Measurements from ENCODE around the gene ALG1.
"Not testable (repeated sequence)": the region's sequence is repeated elsewhere in the genome, so short reads cannot be mapped to it uniquely, and the experiment has no call there.

Gene ALG1

DNA sequence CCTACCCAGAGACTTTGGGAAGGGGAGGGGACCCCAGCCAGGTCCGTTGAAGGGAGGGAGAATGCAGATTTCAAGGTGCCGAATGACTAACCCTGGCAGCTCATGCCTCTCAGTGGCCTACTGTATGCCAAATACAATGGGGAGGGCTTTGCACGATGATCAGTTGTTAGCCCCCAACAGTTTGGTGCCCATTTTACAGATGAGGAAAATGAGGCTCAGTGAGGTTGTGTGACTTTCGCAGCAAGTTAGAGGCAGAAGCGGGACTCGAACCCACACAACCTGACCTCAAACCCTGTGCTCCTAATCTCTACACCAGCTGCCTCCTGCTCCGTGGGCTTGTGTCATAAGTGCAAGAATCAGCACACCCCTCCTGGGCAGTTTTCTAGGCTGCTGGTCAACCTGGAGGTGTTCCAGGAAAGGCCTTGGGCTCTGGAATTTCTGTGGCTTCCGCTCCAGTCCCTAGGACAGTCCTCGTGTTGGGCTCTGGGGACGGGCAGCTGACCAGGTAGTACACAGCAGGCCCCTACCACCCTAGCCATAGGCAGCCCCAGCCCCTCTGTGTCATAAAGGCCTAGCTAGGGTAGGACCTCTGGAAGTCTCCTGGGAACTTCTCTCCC, 26.0 kb upstream of the ALG1 start:
- no peak for DNase-seq

DNA sequence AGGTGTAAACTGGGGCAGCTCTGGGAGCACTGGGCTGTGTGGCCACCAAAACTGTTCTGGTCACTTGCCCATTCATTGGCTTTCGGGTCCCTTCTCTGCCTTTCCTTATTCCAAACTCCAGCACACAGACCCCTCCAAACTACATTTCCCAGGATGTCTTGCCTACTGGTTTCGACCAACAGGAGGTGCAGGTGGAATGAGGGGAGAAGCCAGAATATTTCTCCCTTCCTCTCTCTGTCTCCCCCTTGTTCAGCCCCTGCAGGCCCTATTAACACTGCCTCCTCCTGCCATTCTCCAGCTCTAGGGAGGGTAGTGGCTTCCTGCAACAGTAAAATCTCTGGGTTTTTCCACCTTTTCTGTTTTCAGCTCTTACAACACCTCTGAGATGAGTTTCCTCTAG, 24.7 kb upstream of the ALG1 start:
- DNase-seq = no peak

DNA sequence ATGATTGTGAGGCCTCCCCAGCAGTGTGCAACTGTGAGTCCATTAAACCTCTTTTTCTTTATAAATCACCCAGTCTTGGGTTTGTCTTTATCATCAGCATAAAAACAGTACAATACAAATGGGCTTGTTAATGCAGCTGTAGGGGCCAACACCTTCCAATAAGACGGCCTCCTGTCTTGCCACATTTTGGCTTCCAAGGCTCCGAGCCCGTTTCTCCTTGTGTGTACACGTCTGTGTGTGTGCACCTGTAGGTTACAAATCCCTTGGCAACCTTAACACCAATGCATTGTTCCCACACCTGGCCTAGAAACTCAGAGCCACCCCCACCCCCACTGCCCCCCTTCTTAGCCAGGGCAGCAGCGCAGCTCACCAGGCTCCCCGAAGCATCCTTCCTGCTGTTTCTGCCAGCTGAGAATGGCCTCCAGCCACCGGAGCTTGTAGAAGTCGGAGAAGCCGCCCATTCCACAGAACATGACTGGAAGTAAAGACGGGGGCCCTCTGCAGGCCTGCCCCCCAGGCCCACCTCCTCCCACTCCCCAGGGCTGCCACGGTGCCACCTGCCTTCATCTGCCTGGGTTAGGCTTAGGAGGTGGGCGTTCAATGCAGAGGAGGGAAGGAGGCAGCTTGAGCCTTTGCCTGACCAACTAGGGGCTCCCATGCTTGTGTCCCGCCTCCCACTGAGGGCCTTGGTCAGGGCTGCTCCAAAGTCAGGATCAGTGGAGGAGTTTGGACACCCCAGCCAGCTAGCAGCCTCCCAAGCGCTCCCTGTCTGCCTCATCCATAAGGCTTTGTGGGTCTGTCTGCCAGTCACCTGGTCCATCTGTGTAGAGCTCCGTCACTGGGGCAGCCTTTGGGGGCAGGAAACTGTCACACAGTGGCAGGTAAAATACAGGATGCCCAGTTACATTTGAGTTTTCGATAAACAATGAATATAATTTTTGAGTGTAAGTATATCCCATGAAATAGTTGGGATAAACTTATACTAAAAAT, 16.5 kb upstream of the ALG1 start:
- no peak for DNase-seq

DNA sequence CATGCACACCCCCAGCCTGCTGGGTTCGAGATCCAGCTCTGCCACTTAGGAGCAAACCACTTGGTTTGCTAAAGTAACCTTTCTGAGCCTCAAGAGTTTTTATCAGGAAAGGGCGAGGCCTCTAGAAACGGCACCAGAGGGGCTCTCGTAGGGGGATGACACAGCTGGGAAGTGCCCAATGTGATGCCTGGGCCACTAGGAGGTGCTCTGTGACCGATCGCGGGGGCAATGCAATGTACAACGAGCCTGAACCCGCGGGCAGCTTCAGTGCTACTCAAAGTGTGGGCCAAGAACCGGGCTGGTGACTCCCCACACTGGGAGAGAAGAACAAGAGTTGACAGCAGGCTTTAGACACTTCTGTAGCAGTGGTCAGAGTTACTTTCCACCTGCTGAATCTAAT, 15.3 kb upstream of the ALG1 start:
- DNase-seq = peak; percentile 16

DNA sequence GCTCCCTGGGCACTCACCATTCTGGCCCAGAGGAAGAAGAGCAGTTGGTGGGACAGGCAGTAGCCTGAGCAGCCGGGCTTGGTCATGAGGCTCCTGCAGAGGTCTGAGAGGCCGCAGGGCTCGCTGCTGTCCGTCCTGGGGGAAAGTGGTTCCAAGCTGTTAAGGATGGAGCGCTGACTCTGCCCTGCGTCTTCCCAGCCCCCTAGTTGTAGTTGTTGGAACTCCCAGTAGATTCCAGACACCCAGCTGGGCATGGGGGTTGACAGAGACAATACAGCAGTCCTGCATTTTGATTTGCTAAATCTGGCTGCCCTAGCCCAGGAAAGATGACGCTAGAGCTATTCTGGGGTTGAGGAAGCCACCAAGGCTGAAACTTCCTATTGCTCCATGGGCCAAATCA, 13.2 kb upstream of the ALG1 start:
- no peak for DNase-seq

DNA sequence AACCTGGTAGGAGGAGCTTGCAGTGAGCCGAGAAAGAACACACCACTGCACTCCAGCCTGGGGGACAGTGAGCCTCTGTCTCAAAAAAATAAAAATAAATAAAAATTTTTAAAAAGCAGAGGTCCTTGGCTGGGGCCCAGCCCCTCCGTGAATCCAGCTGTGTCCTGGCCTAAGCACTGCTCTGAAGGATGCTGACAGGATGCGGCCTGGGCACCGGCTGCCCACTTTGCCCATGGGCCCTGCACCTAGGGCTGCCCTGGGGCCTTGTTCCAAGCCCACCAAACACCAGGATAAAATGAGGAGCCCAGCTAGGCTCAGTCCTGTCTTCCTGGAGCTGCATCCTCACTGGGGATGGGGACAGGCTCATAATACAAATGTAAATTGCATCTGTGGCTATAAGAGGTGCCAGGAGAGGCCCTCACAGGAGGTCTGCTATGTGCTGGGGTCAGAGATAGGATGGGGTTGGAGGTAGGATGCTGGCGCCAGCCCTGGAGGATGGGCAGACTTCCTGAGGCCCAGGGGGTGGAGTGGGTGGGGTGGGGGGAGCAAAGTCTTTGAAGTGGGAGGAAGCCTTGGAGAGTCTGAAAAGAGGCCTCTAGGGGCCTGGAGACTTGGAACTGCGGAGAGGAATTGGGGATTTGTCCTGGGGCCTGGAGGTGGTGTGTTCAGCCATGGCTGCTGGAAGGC, 12.1 kb upstream of the ALG1 start:
- DNase-seq = no peak

DNA sequence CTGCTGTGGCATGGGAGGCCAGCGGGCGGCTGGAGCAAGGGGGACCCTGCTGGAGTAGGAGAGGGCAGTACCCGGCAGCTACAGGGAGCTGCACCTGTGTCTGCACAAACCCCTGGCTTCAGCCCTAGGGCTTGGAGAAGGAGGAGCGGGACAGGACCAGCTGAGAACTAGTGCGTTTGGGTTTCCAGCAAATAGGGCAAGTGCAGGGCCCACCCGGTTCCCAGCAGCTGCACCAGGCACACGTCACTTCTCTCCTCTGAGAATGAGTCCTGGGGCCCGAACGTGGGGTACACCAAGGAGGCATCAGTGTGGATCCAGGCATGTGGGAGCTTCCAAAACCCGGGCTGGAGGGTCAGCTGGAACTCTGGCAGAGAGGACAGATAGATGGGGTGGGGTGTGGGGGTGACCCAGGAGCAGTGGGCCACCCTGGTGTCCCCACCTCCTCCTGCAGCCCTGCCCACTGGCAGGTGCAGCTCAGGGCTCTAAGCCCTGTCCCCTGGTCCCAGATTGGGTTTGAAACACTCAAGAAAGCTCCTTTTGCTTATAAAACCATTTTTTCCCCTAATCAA, 11.5 kb upstream of the ALG1 start:
- no peak for DNase-seq

DNA sequence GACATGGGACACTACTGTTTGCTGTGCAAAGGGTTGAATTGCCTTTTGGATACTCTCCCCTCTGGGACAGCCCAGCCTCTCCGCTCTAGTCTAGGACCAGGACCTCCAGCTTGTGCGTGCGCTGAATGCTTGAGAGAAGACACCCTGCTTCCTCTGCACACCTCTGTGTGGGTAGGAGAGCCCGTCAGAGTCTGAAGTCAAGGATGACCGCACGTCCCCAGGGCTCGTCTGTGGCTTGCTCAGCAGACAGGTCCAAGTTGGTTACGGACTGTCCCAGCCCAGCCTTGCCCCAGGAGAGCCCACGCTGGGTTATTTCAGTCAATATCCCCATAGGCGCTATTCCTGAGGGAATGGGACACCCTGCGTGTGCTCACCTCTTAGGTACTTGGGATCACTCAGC, 9.6 kb upstream of the ALG1 start:
- no peak for DNase-seq

DNA sequence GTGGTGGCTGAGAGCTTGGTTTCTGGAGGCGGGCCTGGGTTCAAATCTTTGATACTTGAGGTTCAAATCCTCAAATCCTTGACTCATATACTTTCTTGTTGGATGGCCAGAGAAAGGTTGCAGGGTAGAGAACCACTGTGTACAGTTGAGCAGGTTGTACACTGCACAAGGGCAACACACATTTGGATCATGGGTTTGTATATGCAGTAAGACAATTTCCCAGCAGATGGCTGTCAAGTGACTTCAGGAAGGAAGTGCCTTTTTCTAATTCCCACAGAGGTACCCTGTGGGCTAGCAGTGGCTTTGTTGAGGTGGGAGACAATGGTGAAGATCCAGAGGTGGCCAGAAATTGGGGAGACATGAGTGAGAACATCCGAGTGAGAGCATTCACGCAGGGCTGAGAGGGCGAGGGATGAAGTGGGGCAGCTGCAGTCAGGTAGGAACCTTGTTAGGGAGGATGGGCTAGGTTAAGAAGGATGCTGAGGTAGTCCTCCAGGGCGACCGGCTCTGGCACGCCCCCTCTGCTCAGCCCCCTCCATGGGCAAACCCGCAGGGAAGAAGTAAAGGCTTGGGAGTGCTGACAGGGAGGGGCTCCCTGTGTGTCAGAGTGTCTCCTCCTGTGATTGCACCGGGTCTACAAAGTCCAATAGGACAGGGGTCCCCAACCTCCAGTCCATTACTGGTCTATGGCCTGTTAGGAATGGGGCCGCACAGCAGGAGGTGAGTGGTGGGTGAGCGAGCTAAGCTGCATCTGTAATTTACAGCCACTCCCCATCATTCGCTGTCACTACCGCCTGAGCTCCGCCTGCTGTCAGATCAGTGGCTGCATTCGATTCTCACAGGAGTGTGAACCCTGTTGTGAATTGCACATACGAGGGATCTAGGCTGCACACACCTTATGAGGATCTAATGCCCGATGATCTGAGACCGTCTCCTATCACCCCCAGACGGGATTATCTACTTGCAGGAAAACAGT, 8.6 kb upstream of the ALG1 start:
- no peak for DNase-seq

DNA sequence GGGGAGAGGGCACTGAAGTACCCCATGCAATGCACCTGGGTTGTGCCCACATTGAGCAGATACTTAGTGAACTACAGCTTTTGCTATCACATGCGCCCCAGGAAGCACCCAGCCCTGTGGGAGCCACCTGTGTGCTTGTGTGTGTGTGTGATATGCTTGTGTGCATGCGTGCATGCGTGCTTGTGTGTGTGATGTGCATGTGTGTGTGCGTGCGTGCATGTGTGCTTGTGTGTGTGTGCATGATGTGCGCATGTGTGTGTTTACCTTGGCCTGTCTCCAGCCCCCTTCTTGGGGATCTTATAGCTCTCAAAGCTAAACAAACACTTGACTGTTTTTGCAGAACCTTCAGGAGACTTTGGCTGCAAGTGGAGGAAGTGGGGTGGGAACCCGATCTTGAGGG, 6.7 kb upstream of the ALG1 start:
- peak; percentile 21 for DNase-seq

DNA sequence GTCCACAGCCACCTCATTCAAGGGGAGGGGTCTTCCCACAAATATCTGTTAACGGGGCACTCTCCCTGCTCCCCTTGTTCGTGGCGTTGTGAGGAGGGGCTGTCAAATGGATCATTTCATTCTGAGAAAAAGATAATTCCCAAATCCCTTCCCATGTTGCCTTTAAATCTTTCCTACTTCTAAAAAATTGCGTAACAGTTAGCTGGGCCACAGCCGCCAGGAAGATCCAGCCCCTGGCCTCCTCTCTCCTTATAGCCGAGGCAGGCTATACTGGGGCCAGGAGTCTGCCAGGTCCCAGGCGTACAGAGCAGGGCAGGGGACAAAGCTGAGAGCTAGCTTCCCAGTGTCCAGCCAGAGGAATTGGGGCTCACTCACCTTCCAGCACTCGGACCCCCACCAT, 6.3 kb upstream of the ALG1 start:
- DNase-seq = no peak

DNA sequence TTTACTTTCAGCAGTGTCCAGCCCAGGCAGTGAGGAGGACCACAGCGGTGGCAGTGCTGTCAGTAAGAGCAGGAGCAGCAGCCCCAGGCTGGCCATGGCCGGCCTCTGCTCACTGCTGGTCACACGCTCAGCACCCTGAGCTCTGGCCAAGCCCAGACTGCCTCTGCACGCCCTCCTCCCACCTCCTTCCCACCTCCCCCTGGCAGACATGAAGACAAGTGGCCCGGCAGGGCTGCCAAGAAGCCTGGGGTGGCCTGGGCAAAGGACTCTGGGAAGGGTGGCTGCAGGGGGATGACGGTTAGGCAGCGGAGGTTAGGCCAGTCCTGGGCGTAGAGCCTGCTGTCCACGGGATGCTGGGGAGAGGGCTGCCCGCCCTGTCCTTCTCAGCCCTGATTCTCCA, 5.8 kb upstream of the ALG1 start, which contains the start of gene C16orf89:
Gene C16orf89, minus strand, starts transcription at position 144 of the 400 bp plus-strand sequence. Its CDS starts 48 bp downstream, at position 96.
- no peak for DNase-seq

DNA sequence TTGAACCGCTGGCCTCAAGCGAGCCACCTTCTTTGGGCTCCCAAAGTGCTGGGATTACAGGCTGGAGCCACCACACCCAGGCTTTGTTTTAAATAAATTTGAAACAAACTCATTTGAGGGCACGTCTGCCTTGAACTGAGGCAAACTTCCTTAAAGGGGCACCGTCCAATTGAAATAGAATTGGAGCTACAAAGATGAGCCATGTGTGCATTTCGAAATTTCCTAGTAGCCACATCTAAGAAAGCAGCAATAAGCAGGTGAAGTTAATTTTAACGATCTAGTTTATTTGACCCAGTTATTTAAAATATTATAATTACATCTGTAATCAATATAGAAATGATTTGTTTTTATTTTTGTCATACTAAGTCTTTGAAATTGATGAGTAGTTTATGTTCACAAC, 5.1 kb upstream of the ALG1 start:
- no peak for DNase-seq

DNA sequence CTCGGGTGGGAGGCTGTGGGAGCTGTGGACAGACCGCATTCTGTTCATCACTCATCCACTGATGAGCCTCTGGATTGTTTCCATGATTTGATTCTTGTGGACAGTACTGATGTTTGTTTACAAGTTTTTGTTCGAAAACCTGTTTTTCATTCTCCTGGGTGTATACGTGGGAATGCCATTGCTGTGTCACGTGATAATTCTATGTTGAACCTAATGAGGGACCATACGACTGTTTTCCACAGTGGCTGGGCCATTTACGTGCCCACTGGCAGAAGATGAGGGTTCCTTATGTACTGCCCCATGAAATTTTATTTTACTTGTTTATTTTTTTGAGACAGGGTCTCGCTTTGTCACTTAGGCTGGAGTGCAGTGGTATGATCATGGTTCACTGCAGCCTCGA, 2.6 kb upstream of the ALG1 start:
- DNase-seq = no peak

DNA sequence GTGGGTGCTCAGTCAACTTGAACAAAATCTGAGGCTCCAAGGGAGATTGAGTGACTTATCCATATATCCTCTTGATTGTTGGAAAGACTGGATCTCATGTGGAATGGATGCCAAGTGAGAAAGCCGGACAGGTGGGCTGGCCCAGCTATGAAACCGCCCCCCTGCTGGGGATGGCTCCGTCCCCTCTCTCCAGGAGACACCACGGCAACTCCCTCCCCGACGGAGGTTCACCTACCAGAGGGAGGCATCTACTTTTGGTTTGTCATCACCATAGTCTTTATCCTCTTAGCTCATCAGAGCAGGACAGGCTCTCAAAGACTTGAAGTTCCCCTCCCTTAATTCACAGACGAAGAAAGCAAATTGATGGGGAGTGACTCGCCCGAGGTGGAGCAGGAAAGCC, 1.8 kb upstream of the ALG1 start:
- DNase-seq = no peak

DNA sequence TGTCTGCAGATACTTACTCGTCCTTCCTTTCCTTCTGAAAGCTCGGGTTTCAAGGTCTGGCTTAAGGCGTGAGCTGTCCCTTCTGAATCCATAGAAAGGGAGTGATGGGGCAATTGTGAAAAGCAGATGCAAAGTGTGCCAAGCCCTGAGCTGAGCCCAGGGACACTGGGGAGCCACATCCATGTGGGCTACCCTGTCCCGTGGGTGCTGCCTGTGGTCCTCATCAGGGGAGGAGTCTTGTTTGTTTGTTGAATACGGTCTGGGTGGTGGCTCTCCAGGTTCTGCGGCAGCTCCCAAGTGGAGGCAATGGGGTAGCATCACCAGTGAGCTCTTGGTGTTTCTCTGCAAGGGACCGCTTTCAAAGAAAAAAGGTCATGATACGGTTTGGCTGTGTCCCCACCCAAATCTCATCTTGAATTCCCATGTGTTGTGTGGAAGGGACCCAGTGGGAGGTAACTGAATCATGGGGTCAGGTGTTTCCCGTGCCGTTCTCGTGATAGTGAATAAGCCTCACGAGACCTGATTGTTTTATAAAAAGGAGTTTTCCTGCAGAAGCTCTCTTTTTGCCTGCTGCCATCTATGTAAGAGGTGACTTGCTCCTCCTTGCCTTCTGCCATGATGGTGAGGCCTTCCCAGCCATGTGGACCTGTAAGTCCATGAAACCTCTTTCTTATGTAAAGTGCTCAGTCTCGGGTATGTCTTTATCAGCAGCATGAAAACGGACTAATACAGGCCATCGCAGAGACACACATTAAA, 1.0 kb upstream of the ALG1 start:
- DNase-seq = no peak

DNA sequence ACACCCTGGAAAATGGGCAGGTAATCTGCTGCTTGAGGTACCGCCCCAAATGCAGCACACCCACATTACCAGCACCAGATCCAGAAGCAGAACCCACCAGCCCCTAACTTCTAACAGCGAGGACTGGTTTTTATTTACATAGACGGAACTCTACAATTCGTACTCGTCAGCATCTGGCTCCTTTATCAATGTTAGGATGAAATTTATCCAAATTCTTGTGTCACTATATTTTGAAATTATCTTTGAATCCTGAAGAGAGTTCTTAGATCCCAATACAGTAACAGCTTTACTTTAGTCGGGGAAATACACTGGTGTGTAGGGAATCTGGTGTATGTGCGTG, 332 bp upstream of the ALG1 start:
- DNase-seq = no peak

DNA sequence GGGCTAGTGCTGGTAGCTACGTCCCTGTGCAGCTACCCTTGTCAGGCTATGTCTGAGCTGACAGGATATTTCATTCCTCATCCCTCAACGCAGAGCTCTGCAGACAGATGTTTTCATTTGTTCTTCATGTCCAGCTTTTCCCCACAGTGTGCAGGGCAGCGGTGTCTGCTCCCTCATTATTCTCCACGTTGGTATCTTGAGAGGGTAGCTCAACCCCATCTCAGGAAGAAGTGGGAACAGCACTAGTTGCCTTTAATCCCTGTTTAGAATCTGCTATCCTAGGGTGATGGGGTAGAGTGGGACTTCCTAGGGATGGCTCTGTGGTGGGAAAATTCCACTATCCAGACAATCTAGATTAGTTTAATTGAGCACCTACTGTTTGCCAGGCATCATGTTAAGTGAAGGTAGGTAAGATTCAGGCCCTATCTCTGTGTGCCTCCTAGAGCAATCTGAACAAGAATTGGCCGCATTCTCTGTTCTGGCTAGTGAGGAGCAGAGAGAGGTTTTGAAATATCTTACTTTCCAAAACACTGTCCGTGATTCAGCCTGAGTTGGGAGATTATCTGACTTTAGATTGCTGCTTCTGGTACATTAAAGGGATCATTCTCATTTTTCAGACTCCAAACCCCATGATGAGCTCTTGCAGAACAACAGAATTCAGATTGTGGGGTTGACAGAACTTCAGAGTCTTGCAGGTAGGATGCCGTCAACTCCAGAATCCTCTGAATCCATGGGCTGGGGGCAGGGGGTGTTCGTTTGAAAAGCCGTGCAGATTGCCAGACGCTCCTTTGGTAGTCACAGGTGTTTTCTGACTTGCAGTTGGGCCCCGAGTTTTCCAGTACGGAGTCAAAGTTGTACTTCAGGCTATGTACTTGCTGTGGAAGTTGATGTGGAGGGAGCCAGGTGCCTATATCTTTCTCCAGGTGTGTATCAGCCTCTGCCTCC, 963 bp downstream of the ALG1 start:
- DNase-seq = no peak

DNA sequence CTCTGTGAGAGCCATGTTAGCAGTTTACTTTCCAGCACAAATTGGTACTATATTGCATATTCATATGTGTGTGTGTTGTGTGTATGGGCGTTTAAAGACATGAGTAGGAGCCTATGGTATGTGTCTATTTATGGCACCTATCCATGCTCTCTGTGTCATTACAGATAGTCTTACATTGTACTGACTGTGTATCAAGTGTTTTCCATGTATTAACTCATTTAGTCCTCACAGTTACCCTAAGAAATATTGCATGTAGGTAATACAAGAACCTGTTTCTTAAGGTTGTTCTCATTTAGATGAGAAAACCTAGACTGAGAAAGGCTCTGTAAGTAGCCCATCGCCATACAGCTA, 1.6 kb downstream of the ALG1 start:
- DNase-seq = no peak

DNA sequence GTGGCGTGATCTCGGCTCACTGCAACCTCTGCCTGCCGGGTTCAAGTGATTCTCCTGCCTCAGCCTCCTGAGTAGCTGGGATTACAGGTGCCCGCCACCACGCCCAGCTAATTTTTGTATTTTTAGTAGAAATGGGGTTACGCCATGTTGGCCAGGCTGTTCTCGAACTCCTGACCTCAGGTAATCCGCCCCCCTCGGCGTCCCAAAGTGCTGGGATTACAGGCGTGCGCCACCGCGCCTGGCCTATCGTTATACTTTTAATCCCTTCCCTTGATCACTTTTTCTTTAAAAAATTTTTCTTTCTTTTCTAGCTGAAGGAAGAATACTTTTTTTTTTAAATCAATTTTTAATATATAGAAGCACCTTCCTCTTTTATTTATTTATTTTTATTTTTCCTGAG, 2.1 kb downstream of the ALG1 start:
- DNase-seq = not testable (repeated sequence)

Measured in NCI-H1092 treated with DMSO at 0.1 percent for 48 hours (cell line).